Right renal cortex interstitium (tissue), 3 donors: Measurements from ENCODE around the gene RUSC2. TPM values are rescaled to one million over a fixed set of nuclear protein-coding genes. Genes with fewer than 3 reads are reported as not detected.
A peak's percentile ranks its signal among the peaks of the same experiment; 100 is the strongest.
"Not testable (repeated sequence)": the region's sequence is repeated elsewhere in the genome, so short reads cannot be mapped to it uniquely, and the experiment has no call there.

Experiments
- DNase-seq, 3 donors: peaks; one replicate each; pipeline ENCODE4 v3.0.0-alpha.2; 2013; ENCODE audit warnings: low read depth in 3 of 3, low spot score in 2 of 3
- polyA plus RNA-seq, 3 donors: library from polyadenylated mRNA; unstranded; fragments of 120-200 nt; gene quantifications; one replicate each; pipeline ENCODE4 v1.2.1, GENCODE V29; 2013; ENCODE audit not compliant: insufficient read length in 3 of 3

The RUSC2 gene
- polyA plus RNA-seq, 3 donors, result 16.5 to 16.9 (median 16.7) TPM

GRCh38 chr9:35521708-35522107, 31.8 kb downstream of the RUSC2 start:
- DNase-seq, result no peak

GRCh38 chr9:35522187-35522586, 32.3 kb downstream of the RUSC2 start:
- no peak for DNase-seq

GRCh38 chr9:35522700-35523099, 32.8 kb downstream of the RUSC2 start:
- no peak for DNase-seq

GRCh38 chr9:35523556-35523955, 33.6 kb downstream of the RUSC2 start:
- DNase-seq, result not testable (repeated sequence)

DNA sequence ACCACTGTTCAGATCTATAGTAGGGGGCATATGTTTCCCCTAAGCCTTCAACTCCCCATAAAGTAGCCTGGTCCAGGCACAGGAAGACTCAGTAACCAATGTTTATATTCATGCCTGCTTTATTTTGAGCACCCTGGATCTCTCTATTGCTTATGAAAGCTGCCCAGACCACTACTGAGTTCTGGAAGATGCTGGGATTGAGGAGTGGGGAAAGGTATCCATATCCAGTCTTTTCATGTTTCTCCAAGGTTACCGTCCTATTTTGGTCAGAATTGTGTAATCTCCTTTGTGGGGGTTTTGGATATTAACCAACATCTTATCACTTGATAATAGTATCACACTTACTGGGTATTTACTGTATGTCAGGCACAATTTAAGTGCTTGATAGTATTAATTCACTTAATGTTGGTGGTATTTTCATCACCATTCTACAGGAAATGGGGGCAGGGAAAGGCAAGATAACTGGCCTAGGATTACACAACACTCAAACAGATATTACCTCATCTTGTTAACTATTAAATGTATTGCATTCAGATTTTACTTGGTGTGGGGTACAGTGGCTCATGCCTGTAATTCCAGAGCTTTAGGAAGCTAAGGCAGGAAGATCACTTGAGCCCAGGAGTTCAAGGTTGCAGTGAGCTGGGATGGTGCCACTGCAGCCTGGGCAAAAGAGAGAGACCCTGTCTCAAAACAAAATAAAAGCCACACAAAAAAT, 36.3 kb downstream of the RUSC2 start:
- DNase-seq, result no peak

GRCh38 chr9:35529161-35529823, 39.4 kb downstream of the RUSC2 start:
- no peak for DNase-seq

- no peak for DNase-seq
These were observed 43.5 kb downstream of the RUSC2 start for GRCh38 chr9:35533398-35533797.

DNA sequence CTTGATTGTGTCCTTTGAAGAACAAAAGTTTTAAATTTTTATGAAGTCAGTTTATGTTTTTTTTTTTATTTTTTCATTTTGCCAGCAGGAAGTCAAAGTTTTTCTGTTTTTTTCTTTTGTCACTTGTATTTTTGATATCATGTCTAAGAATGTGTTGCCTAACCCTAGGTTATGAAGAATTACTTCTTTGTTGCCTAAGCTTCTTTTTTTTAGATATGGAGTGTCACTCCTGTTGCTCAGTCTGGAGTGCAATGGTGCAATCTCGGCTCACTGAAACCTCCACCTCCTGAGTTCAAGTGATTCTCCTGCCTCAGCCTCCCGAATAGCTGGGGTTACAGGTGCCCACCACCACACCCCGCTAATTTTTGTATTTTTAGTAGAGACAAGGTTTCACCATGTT, 45.0 kb downstream of the RUSC2 start:
- DNase-seq, result not testable (repeated sequence)

DNA sequence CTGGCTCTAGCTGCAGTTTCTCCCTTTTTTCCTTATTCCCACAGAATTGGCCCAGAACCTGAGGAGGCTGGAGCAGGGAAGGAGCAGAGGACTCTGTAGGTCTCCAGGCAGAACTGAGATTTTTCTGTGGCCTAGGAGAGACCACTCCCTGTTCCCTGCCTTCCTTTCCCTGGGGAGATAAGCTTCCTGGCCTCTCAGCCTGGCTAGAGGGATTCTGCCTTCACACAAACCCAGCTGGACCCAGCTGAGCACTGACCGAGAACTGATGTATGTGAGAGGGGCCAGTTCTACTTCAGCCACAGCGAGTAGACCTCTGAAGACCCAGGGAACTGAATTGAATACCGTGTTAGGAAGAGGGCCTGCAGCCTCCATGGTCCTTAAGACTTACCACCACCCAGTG, 48.0 kb downstream of the RUSC2 start:
- no peak for DNase-seq

DNA sequence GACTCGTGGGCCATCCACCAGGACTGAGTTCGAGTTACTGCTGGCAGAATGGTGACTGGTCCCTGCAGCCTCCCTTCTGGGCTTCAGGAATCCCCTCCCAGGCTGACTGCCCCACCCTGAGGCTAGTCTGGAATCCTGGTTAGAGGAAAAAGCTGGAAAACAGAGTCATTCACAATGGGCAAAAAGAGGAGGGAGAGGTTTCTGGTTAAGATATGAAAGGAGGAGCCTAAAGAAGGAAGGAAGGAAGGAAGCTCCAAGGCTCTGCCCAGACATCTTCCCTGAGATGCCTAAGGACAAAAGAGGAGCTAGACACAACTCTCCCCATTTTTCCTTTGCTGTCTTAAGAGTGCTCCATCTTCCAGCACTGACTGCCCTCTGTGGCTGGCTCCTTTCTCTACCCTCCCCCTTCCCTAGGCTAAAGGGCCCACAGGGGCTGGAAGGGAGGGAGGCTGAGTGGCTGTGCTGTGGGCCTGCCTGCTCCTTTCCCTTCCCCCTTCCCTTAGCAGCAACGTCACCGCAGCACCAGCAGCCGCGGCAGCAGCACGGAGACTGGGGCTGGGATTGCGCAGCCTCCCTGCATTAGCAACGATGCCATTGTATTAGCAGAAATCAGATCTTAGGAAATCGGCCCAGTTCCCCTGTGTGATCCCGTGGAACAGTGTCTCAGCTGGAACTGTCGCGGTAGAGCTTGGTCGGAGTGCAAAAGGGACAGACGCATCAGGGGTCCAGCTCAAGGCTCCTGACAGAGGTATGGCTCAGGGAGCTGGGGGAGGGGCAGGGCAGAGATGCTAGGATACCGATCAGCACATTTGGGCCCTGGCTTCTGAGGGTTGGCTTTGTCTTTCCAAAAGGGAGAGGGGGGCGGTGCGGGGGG, 48.7 kb downstream of the RUSC2 start:
- peak in 2 of 3 donors; percentile 70 to 77 for DNase-seq

Other genes with a start within 250 kb of the RUSC2 start
- 10 to 100 TPM; 30.4 to 37.8 (median 30.7) TPM for gene TESK1, start 115.2 kb downstream of the RUSC2 start, polyA plus RNA-seq
- gene CD72, start 128.3 kb downstream of the RUSC2 start, polyA plus RNA-seq, result 1 to 10 TPM; 2.1 to 2.7 (median 2.4) TPM
- gene SIT1, start 160.8 kb downstream of the RUSC2 start, polyA plus RNA-seq, result under 1 TPM; 0.29 to 0.38 (median 0.36) TPM
- gene RMRP, start 167.9 kb downstream of the RUSC2 start, polyA plus RNA-seq, result not detected
- gene CCDC107, start 168.2 kb downstream of the RUSC2 start, polyA plus RNA-seq, result 10 to 100 TPM; 13.4 to 17.3 (median 15.6) TPM
- 1 to 10 TPM; 7.4 to 8.1 (median 7.8) TPM for gene ARHGEF39, start 175.1 kb downstream of the RUSC2 start, polyA plus RNA-seq
- gene CA9, start 183.8 kb downstream of the RUSC2 start, polyA plus RNA-seq, result 1 to 10 TPM in 1 of 3 donors, under 1 TPM in 2; 0.31 to 1.2 (median 0.60) TPM
- gene TPM2, start 199.8 kb downstream of the RUSC2 start, polyA plus RNA-seq, result 100 to 1,000 TPM; 127 to 158 (median 147) TPM
- 100 to 1,000 TPM; 142 to 154 (median 143) TPM for gene TLN1, start 242.1 kb downstream of the RUSC2 start, polyA plus RNA-seq
- 10 to 100 TPM; 40.4 to 42.4 (median 40.8) TPM for gene CREB3, start 242.6 kb downstream of the RUSC2 start, polyA plus RNA-seq